GM23338 (cell line): Measurements from ENCODE around the gene NDEL1. TPM values are rescaled to one million over a fixed set of nuclear protein-coding genes. Genes with fewer than 3 reads are reported as not detected.

ENCODE experiments used
- ATAC-seq: fragments of 200-7000 bp; cut with Tn5 transposase; 3 replicates; pipeline ENCODE4 v1.9.1; 2020
- DNase-seq: peaks from one replicate; pipeline ENCODE4 v3.0.0-alpha.2; 2015; ENCODE audit warnings: low spot score
- H2AFZ ChIP-seq: fragments of 200-600 bp; sonication (generic); 2 replicates; pipeline ENCODE4 v1.8.0; 2016; ENCODE audit warnings: antibody characterized with exemption, mild to moderate bottlenecking, moderate library complexity
- H3F3A ChIP-seq: fragments of 200-600 bp; sonication (generic); replicated peaks from 2 replicates; pipeline ENCODE4 v1.8.0; 2017; ENCODE audit warnings: antibody characterized with exemption, mixed run types, low read depth
- H3K27ac ChIP-seq: fragments of 200-600 bp; sonication (generic); 2 replicates; pipeline ENCODE4 v1.6.1; 2016; ENCODE audit warnings: low read depth
- H3K27me3 ChIP-seq: fragments of 200-600 bp; sonication (generic); 2 replicates; pipeline ENCODE4 v1.8.0; 2016; ENCODE audit warnings: mild to moderate bottlenecking, mixed run types, moderate library complexity; ENCODE audit not compliant: insufficient read depth
- H3K36me3 ChIP-seq: fragments of 200-600 bp; sonication (generic); 2 replicates; pipeline ENCODE4 v1.8.0; 2016; ENCODE audit warnings: mild to moderate bottlenecking; ENCODE audit not compliant: insufficient read depth
- H3K4me1 ChIP-seq: fragments of 200-600 bp; sonication (generic); 2 replicates; pipeline ENCODE4 v1.8.0; 2016; ENCODE audit warnings: mild to moderate bottlenecking, moderate library complexity; ENCODE audit not compliant: insufficient read depth
- H3K4me2 ChIP-seq: fragments of 200-600 bp; sonication (generic); 2 replicates; pipeline ENCODE4 v1.7.1; 2017; ENCODE audit warnings: mixed run types
- H3K4me3 ChIP-seq: fragments of 200-600 bp; sonication (generic); 2 replicates; pipeline ENCODE4 v1.6.1; 2016; ENCODE audit warnings: mixed run types
- H3K79me2 ChIP-seq: fragments of 200-600 bp; sonication (generic); replicated peaks from 2 replicates; pipeline ENCODE4 v1.8.0; 2017; ENCODE audit warnings: mild to moderate bottlenecking; ENCODE audit not compliant: insufficient read depth
- H3K9me2 ChIP-seq: fragments of 200-600 bp; sonication (generic); 2 replicates; pipeline ENCODE4 v1.8.0; 2017; ENCODE audit not compliant: insufficient read depth
- H4K20me1 ChIP-seq: fragments of 200-600 bp; sonication (generic); replicated peaks from 2 replicates; pipeline ENCODE4 v1.8.0; 2017; ENCODE audit warnings: mild to moderate bottlenecking; ENCODE audit not compliant: insufficient read depth
- H3K27ac Mint-ChIP-seq: 2 replicates; pipeline ENCODE4 v1.8.0; 2020; ENCODE audit warnings: inconsistent platforms, mild to moderate bottlenecking, moderate library complexity, mixed read lengths
- H3K27me3 Mint-ChIP-seq: 3 replicates; pipeline ENCODE4 v1.8.0; 2022; ENCODE audit warnings: low read depth, mild to moderate bottlenecking, moderate library complexity, mixed read lengths, inconsistent platforms; ENCODE audit not compliant: insufficient read depth, poor library complexity
- H3K36me3 Mint-ChIP-seq: 3 replicates; pipeline ENCODE4 v1.8.0; 2021; ENCODE audit warnings: low read depth, mild to moderate bottlenecking, inconsistent platforms, moderate library complexity, mixed read lengths
- H3K4me1 Mint-ChIP-seq: 3 replicates; pipeline ENCODE4 v1.8.0; 2020; ENCODE audit warnings: mild to moderate bottlenecking, inconsistent platforms, mixed read lengths
- H3K4me3 Mint-ChIP-seq: 3 replicates; pipeline ENCODE4 v1.8.0; 2021; ENCODE audit warnings: moderate library complexity, mild to moderate bottlenecking, inconsistent platforms, mixed read lengths
- H3K9me3 Mint-ChIP-seq: 3 replicates; pipeline ENCODE4 v1.8.0; 2020; ENCODE audit warnings: moderate library complexity, mild to moderate bottlenecking, inconsistent platforms, mixed read lengths
- CREB1 ChIP-seq: fragments of 250-450 bp; sonication (Bioruptor Pico); IDR thresholded peaks from 2 replicates; pipeline ENCODE4 v1.5.0; 2020; ENCODE audit warnings: low read depth, mild to moderate bottlenecking, moderate library complexity
- ETS1 ChIP-seq: IDR thresholded peaks from 2 replicates; pipeline ENCODE4 v1.6.1; 2016; ENCODE audit warnings: antibody characterized with exemption
- EZH2phosphoT487 ChIP-seq: fragments of 200-600 bp; sonication (generic); IDR thresholded peaks from one replicate; pipeline ENCODE4 v1.8.1; 2018; ENCODE audit warnings: antibody characterized with exemption; ENCODE audit not compliant: unreplicated experiment
- JUNB ChIP-seq: IDR thresholded peaks from one replicate; pipeline ENCODE4 v1.6.1; 2016; ENCODE audit warnings: antibody characterized with exemption; ENCODE audit not compliant: unreplicated experiment
- NANOG ChIP-seq: IDR thresholded peaks from 2 replicates; pipeline ENCODE4 v1.6.1; 2016; ENCODE audit warnings: antibody characterized with exemption, borderline replicate concordance
- POLR2AphosphoS5 ChIP-seq: IDR thresholded peaks from 2 replicates; pipeline ENCODE4 v1.6.1; 2016; ENCODE audit warnings: antibody characterized with exemption, low read depth
- ZNF114 ChIP-seq: fragments of 250-450 bp; sonication (Bioruptor Pico); IDR thresholded peaks from 2 replicates; pipeline ENCODE4 v1.5.0; 2020; ENCODE audit warnings: mild to moderate bottlenecking, moderate library complexity
- ZNF462 ChIP-seq: fragments of 250-450 bp; sonication (Bioruptor Pico); IDR thresholded peaks from 2 replicates; pipeline ENCODE4 v1.5.0; 2020; ENCODE audit warnings: mild to moderate bottlenecking, moderate library complexity
- polyA plus RNA-seq: library from polyadenylated mRNA; unstranded; fragments of >200 nt; fragmentation: Nextera tagmentation; extraction: Ambion mirVana; gene quantifications from 2 replicates; pipeline ENCODE4 v1.2.1, GENCODE V29; 2016
- total RNA-seq: library from RNA; depleted of rRNA; stranded (reverse); fragments of >200 nt; shearing (Covaris generic); gene quantifications from 2 replicates; pipeline ENCODE4 v1.2.3, GENCODE V29; 2014
- TF ChIP-seq, protein P1 (sequence below): IDR thresholded peaks from one replicate; pipeline ENCODE4 v1.6.1; 2018; ENCODE audit warnings: antibody characterized with exemption; ENCODE audit not compliant: unreplicated experiment

Gene NDEL1
- total and polyA plus RNA-seq, 2 experiments from 2014 or later, result 21.2 to 26.0 TPM

DNA sequence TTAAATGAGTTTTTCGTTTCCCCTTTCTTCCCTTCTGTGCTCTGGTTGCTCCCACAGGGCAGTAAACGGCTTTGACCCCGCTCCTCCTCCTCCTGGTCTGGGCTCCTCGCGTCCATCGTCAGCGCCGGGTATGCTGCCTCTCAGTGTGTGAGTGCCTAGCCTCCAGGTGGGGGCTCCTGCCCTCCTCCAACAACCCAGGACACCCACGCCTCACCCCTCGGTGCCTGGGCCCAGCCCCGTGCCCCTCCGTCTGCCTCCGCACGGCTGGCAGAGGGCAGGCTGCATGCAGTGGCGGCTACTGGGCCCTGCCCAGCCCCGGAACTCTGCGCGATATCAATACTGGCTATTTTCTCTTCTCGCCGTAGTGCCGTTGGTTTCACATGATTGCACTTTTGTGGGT, 31.2 kb downstream of the NDEL1 start:
- Histone ChIP-seq H3K4me1 (peaks cover 6% of the 10 kb centered on the region; the same call in 1 of the 2 replicates), H3K79me2 (no peaks in the 10 kb centered on the region), H3K27ac (no peak overlapping the region), H3K4me2 (no peak overlapping the region), H3F3A (0 out of 2 replicates have a peak, but pooled peaks cover 8% of the 10 kb centered on the region), H3K4me3 (no peak overlapping the region), H2AFZ (no peak overlapping the region), H3K36me3 (peaks cover 3% of the 10 kb centered on the region; the same call in 1 of the 2 replicates), H3K9me2 (no peaks in the 10 kb centered on the region), H3K27me3 (no peaks in the 10 kb centered on the region), H4K20me1 (peaks cover 8% of the 10 kb centered on the region)
- peaks cover 7% of the 10 kb centered on the region; the same call in 2 of the 3 replicates for H3K4me1 Mint-ChIP-seq
- TF ChIP-seq JUNB, result no peak
- H3K27me3 Mint-ChIP-seq, result peaks cover 2% of the 10 kb centered on the region
- H3K27ac Mint-ChIP-seq, result no peak overlapping the region
- H3K36me3 Mint-ChIP-seq, result peaks cover 14% of the 10 kb centered on the region; the same call in 2 of the 3 replicates
- ATAC-seq (no peak), DNase-seq (no peak)
- H3K9me3 Mint-ChIP-seq, result no peaks in the 10 kb centered on the region; the same call in 2 of the 3 replicates
- H3K4me3 Mint-ChIP-seq, result no peak overlapping the region

GRCh38 chr17:8467527-8467926, 31.8 kb downstream of the NDEL1 start:
- Mint-ChIP-seq H3K4me1 (peaks cover 7% of the 10 kb centered on the region; the same call in 2 of the 3 replicates), H3K27ac (no peak overlapping the region), H3K27me3 (peaks cover 2% of the 10 kb centered on the region), H3K4me3 (no peak overlapping the region), H3K9me3 (no peaks in the 10 kb centered on the region; the same call in 2 of the 3 replicates), H3K36me3 (peaks cover 14% of the 10 kb centered on the region; the same call in 2 of the 3 replicates)
- H2AFZ ChIP-seq, result no peak overlapping the region
- DNase-seq (no peak), ATAC-seq (no peak)
- H3K4me1 ChIP-seq, result peaks cover 6% of the 10 kb centered on the region; the same call in 1 of the 2 replicates
- H4K20me1 ChIP-seq, result peaks cover 8% of the 10 kb centered on the region
- H3K4me3 ChIP-seq, result no peak overlapping the region
- no peak overlapping the region for H3K4me2 ChIP-seq
- no peak overlapping the region for H3K27ac ChIP-seq
- H3K27me3 ChIP-seq, result no peaks in the 10 kb centered on the region
- H3F3A ChIP-seq, result 0 out of 2 replicates have a peak, but pooled peaks cover 10% of the 10 kb centered on the region
- peaks cover 3% of the 10 kb centered on the region; the same call in 1 of the 2 replicates for H3K36me3 ChIP-seq
- H3K9me2 ChIP-seq, result no peaks in the 10 kb centered on the region
- H3K79me2 ChIP-seq, result no peaks in the 10 kb centered on the region
- no peak for TF ChIP-seq NANOG
- no peak for TF ChIP-seq EZH2phosphoT487
- TF ChIP-seq JUNB, result no peak
- no peak for TF ChIP-seq ZNF114 (CRISPR knock-in tag)
- TF ChIP-seq POLR2AphosphoS5, result no peak
- TF ChIP-seq, protein P1, sequence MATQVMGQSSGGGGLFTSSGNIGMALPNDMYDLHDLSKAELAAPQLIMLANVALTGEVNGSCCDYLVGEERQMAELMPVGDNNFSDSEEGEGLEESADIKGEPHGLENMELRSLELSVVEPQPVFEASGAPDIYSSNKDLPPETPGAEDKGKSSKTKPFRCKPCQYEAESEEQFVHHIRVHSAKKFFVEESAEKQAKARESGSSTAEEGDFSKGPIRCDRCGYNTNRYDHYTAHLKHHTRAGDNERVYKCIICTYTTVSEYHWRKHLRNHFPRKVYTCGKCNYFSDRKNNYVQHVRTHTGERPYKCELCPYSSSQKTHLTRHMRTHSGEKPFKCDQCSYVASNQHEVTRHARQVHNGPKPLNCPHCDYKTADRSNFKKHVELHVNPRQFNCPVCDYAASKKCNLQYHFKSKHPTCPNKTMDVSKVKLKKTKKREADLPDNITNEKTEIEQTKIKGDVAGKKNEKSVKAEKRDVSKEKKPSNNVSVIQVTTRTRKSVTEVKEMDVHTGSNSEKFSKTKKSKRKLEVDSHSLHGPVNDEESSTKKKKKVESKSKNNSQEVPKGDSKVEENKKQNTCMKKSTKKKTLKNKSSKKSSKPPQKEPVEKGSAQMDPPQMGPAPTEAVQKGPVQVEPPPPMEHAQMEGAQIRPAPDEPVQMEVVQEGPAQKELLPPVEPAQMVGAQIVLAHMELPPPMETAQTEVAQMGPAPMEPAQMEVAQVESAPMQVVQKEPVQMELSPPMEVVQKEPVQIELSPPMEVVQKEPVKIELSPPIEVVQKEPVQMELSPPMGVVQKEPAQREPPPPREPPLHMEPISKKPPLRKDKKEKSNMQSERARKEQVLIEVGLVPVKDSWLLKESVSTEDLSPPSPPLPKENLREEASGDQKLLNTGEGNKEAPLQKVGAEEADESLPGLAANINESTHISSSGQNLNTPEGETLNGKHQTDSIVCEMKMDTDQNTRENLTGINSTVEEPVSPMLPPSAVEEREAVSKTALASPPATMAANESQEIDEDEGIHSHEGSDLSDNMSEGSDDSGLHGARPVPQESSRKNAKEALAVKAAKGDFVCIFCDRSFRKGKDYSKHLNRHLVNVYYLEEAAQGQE, result no peak
- TF ChIP-seq ETS1, result no peak
- no peak for TF ChIP-seq ZNF462 (CRISPR knock-in tag)
- no peak for TF ChIP-seq CREB1 (CRISPR knock-in tag)
